HCT116 (cell line): ENCODE measurements around the gene ACOX3. TPM values are rescaled to one million over a fixed set of nuclear protein-coding genes. Genes with fewer than 3 reads are reported as not detected.

ENCODE experiments used
- ATAC-seq: fragments of 200-7000 bp; cut with Tn5 transposase; 2 replicates; pipeline ENCODE4 v1.9.1; 2020; ENCODE audit warnings: mild to moderate bottlenecking, moderate library complexity
- BruUV-seq: library from RNA; stranded (reverse); fragments of 400-500 nt; replicated peaks from 2 replicates; lab custom pipeline; 2021; lab: Mats Ljungman, UMichigan
- CTCF ChIA-PET: fragments of 300-600 bp; sonication (Branson Sonifier 250); formaldehyde crosslinking; loops from one replicate; lab custom pipeline; 2021; ENCODE audit warnings: antibody characterized with exemption; lab: Charles Lee
- POLR2A ChIA-PET: fragments of 300-600, 350-600 bp; sonication (Branson Sonifier 250); formaldehyde crosslinking; loops from one replicate; lab custom pipeline; 2021; ENCODE audit warnings: antibody characterized with exemption; lab: Charles Lee
- RAD21 ChIA-PET, 2 experiments: fragments of 300-600 bp; sonication (Branson Sonifier 250); formaldehyde crosslinking; loops; one replicate each; lab custom pipeline; 2023; ENCODE audit warnings: low total read pairs in 2 of 2; ENCODE audit not compliant: uncharacterized antibody in 2 of 2, unreplicated experiment in 2 of 2, low non-redundant PET in 1 of 2; lab: Charles Lee
- DNase-seq: peaks from one replicate; pipeline ENCODE4 v3.0.0-alpha.2; 2010; ENCODE audit warnings: low read depth, low spot score
- H2AFZ ChIP-seq: fragments of 200-600 bp; shearing (Covaris generic), sonication (generic); 2 replicates; pipeline ENCODE4 v1.6.1; 2017; ENCODE audit warnings: low read depth, mixed run types, mixed read lengths, antibody characterized with exemption, low read length; ENCODE audit not compliant: poor library complexity, severe bottlenecking
- H3K27ac ChIP-seq: 2 replicates; pipeline ENCODE4 v1.5.1; 2012; ENCODE audit warnings: low read depth, low read length
- H3K27me3 ChIP-seq: fragments of 200-600 bp; sonication (generic); 2 replicates; pipeline ENCODE4 v1.6.1; 2016; ENCODE audit warnings: mixed run types, low read length, mixed read lengths; ENCODE audit not compliant: insufficient read depth
- H3K36me3 ChIP-seq, 2 experiments: fragments of 200-500 bp in 1 of 2; fragments of 200-600 bp in 1 of 2; sonication (Bioruptor generic) in 1 of 2; sonication (generic) in 1 of 2; 2 replicates each; pipeline versions ENCODE4 v1.5.1 to v1.6.1; 2014 to 2016; ENCODE audit warnings: low read length in 2 of 2, inconsistent platforms in 1 of 2, mixed read lengths in 1 of 2, mixed run types in 1 of 2; ENCODE audit not compliant: insufficient read depth in 2 of 2, control insufficient read depth in 1 of 2
- H3K4me1 ChIP-seq, 2 experiments: fragments of 200-600 bp in 1 of 2; sonication (generic) in 1 of 2; 2 replicates each; pipeline versions ENCODE4 v1.5.1 to v1.6.1; 2012 to 2017; ENCODE audit warnings: low read length in 2 of 2, inconsistent platforms in 1 of 2, mild to moderate bottlenecking in 1 of 2, mixed read lengths in 1 of 2, mixed run types in 1 of 2, moderate library complexity in 1 of 2; ENCODE audit not compliant: insufficient read depth in 2 of 2, control insufficient read depth in 1 of 2
- H3K4me2 ChIP-seq: fragments of 200-600 bp; sonication (generic); 2 replicates; pipeline ENCODE4 v1.6.1; 2017; ENCODE audit warnings: mixed run types, low read length, mixed read lengths
- H3K4me3 ChIP-seq, 2 experiments: fragments of 200-600 bp in 1 of 2; sonication (generic) in 1 of 2; replicated peaks in 1 of 2; 2 replicates each; pipeline ENCODE4 v1.5.1; 2011 to 2016; ENCODE audit warnings: low read length in 2 of 2, control low read depth in 1 of 2, low read depth in 1 of 2, mild to moderate bottlenecking in 1 of 2, mixed read lengths in 1 of 2, mixed run types in 1 of 2
- H3K79me2 ChIP-seq: fragments of 200-600 bp; sonication (generic); 2 replicates; pipeline ENCODE4 v1.6.1; 2017; ENCODE audit warnings: mild to moderate bottlenecking, mixed run types, low read length, moderate library complexity, mixed read lengths; ENCODE audit not compliant: insufficient read depth
- H3K9ac ChIP-seq: fragments of 200-600 bp; sonication (generic); 2 replicates; pipeline ENCODE4 v1.6.1; 2016; ENCODE audit warnings: low read length, mixed read lengths
- H3K9me2 ChIP-seq: fragments of 200-600 bp; sonication (generic), shearing (Covaris generic); 2 replicates; pipeline ENCODE4 v1.6.1; 2017; ENCODE audit warnings: mixed run types, mild to moderate bottlenecking, moderate library complexity; ENCODE audit not compliant: insufficient read depth
- H3K9me3 ChIP-seq, 2 experiments: fragments of 200-500 bp in 1 of 2; fragments of 200-600 bp in 1 of 2; sonication (Bioruptor generic) in 1 of 2; sonication (generic) in 1 of 2; 2 replicates each; pipeline ENCODE4 v1.6.1; 2014 to 2017; ENCODE audit warnings: low read length in 2 of 2, mixed read lengths in 2 of 2, inconsistent platforms in 1 of 2, low read depth in 1 of 2, mild to moderate bottlenecking in 1 of 2, mixed run types in 1 of 2, moderate library complexity in 1 of 2; ENCODE audit not compliant: control insufficient read depth in 1 of 2, insufficient read depth in 1 of 2
- H4K20me1 ChIP-seq: fragments of 200-600 bp; sonication (generic), shearing (Covaris generic); 2 replicates; pipeline ENCODE4 v1.6.1; 2017; ENCODE audit warnings: mixed run types, mild to moderate bottlenecking, moderate library complexity; ENCODE audit not compliant: insufficient read depth
- CBX3 ChIP-seq: IDR thresholded peaks from 2 replicates; pipeline ENCODE4 v1.6.1; 2012; ENCODE audit warnings: low read depth
- POLR2A ChIP-seq: IDR thresholded peaks from 2 replicates; pipeline ENCODE4 v1.7.0; 2011; ENCODE audit warnings: borderline replicate concordance; ENCODE audit not compliant: insufficient read depth, insufficient read length; ENCODE audit errors: extremely low read depth
- RAD21 ChIP-seq: IDR thresholded peaks from 2 replicates; pipeline ENCODE4 v1.6.1; 2012; ENCODE audit warnings: low read depth, mild to moderate bottlenecking
- SIN3A ChIP-seq: IDR thresholded peaks from 2 replicates; pipeline ENCODE4 v1.6.1; 2012; ENCODE audit warnings: low read depth
- YY1 ChIP-seq: IDR thresholded peaks from 2 replicates; pipeline ENCODE4 v1.6.1; 2011; ENCODE audit warnings: low read length, low read depth, moderate library complexity, mild to moderate bottlenecking; ENCODE audit not compliant: insufficient replicate concordance; ENCODE audit errors: extremely low read depth
- intact Hi-C: fragments of 100-400 bp; cut with micrococcal nuclease; formaldehyde crosslinking; loops from 2 replicates; pipeline ENCODE4 v1.10.0; 2022
- total RNA-seq: library from RNA; stranded (reverse); gene quantifications from one replicate; pipeline ENCODE4 v1.2.1, GENCODE V29; 2021; ENCODE audit not compliant: unreplicated experiment
- TF ChIP-seq, protein P1 (sequence below): IDR thresholded peaks from 2 replicates; pipeline ENCODE4 v1.6.1; 2011; ENCODE audit warnings: mild to moderate bottlenecking, low read length, moderate library complexity; ENCODE audit not compliant: insufficient replicate concordance; ENCODE audit errors: extremely low read depth
- TF ChIP-seq, protein P2 (sequence below), 3 experiments: fragments of 200-600 bp in 1 of 3; sonication (generic) in 1 of 3; IDR thresholded peaks in 2 of 3; conservative IDR thresholded peaks in 1 of 3; 2 replicates each; pipeline ENCODE4 v1.5.1; 2012 to 2017; ENCODE audit warnings: low read depth in 2 of 3, low read length in 2 of 3, antibody characterized with exemption in 1 of 3, borderline replicate concordance in 1 of 3, control low read depth in 1 of 3, mild to moderate bottlenecking in 1 of 3, mixed read lengths in 1 of 3, mixed run types in 1 of 3, moderate library complexity in 1 of 3; ENCODE audit not compliant: insufficient read depth in 1 of 3
- TF ChIP-seq, protein P3 (sequence below): IDR thresholded peaks from 2 replicates; pipeline ENCODE4 v1.6.1; 2012

ACOX3 gene
- total RNA-seq, 1 experiment from 2014 or later, result 16.9 TPM

DNA sequence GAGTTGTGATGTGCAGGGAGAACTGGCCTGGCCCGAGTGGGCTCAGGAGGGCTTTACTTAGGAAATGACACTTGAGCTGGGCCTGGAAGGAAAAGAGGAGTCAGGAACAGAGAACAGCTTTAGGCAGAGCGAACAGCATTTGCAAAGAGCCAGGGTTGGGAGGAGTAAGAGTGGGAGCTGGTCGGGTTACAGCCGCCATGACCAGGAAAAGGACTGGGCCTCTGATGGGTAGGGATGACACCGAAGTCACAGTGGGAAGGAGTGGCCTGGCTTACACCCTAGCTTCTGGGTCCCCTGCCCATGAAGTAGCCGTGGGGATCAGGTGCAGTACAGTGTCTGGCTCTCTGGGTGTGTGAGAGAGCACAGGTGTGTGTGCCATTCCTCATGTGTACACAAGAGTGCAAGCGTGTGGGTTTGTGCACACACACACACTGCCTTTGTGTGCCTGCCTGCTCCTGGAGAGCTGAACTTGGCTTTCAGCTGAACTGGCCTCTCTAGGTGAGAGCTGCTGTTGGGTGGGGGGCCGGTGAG is 31.7 kb upstream of the ACOX3 start:
- intact Hi-C loops, result no loop called here
- no peak overlapping the region for H2AFZ ChIP-seq
- ChIA-PET POLR2A (no interaction called here), RAD21 (no interaction called here), CTCF (no interaction called here)
- no peaks in the 10 kb centered on the region for H3K9me2 ChIP-seq
- no peak overlapping the region for H3K4me3 ChIP-seq
- no peak overlapping the region for H3K9ac ChIP-seq
- ATAC-seq, result no peak
- no TSS peak for BruUV-seq
- H3K9me3 ChIP-seq, result no peaks in the 10 kb centered on the region
- no peak overlapping the region for H3K4me2 ChIP-seq
- no peak overlapping the region for H3K27ac ChIP-seq
- H3K4me1 ChIP-seq, result no peaks in the 10 kb centered on the region
- no peaks in the 10 kb centered on the region for H3K79me2 ChIP-seq
- DNase-seq, result no peak
- peaks cover 8 to 11% of the 10 kb centered on the region in 2 experiments; a peak in 3 of 4 replicates for H3K36me3 ChIP-seq
- no peaks in the 10 kb centered on the region for H4K20me1 ChIP-seq
- H3K27me3 ChIP-seq, result no peaks in the 10 kb centered on the region
- TF ChIP-seq YY1 (no peak), CBX3 (no peak), POLR2A (no peak), RAD21 (no peak), SIN3A (no peak)
- TF ChIP-seq, protein P1, sequence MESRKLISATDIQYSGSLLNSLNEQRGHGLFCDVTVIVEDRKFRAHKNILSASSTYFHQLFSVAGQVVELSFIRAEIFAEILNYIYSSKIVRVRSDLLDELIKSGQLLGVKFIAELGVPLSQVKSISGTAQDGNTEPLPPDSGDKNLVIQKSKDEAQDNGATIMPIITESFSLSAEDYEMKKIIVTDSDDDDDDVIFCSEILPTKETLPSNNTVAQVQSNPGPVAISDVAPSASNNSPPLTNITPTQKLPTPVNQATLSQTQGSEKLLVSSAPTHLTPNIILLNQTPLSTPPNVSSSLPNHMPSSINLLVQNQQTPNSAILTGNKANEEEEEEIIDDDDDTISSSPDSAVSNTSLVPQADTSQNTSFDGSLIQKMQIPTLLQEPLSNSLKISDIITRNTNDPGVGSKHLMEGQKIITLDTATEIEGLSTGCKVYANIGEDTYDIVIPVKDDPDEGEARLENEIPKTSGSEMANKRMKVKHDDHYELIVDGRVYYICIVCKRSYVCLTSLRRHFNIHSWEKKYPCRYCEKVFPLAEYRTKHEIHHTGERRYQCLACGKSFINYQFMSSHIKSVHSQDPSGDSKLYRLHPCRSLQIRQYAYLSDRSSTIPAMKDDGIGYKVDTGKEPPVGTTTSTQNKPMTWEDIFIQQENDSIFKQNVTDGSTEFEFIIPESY, result no peak
- TF ChIP-seq, protein P2, sequence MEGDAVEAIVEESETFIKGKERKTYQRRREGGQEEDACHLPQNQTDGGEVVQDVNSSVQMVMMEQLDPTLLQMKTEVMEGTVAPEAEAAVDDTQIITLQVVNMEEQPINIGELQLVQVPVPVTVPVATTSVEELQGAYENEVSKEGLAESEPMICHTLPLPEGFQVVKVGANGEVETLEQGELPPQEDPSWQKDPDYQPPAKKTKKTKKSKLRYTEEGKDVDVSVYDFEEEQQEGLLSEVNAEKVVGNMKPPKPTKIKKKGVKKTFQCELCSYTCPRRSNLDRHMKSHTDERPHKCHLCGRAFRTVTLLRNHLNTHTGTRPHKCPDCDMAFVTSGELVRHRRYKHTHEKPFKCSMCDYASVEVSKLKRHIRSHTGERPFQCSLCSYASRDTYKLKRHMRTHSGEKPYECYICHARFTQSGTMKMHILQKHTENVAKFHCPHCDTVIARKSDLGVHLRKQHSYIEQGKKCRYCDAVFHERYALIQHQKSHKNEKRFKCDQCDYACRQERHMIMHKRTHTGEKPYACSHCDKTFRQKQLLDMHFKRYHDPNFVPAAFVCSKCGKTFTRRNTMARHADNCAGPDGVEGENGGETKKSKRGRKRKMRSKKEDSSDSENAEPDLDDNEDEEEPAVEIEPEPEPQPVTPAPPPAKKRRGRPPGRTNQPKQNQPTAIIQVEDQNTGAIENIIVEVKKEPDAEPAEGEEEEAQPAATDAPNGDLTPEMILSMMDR (IDR thresholded peaks at IDR 0.05 in 2 of 3, conservative IDR thresholded peaks at IDR 0.05 in 1 of 3; ENCODE audit: borderline replicate concordance in 1 of 3, insufficient read depth in 1 of 3, low read depth in 2 of 3, low read length in 2 of 3), result no peak
- TF ChIP-seq, protein P3, sequence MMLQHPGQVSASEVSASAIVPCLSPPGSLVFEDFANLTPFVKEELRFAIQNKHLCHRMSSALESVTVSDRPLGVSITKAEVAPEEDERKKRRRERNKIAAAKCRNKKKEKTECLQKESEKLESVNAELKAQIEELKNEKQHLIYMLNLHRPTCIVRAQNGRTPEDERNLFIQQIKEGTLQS, result no peak
